ENCODE results near the gene DGCR2.
"Not testable (repeated sequence)": the region's sequence is repeated elsewhere in the genome, so short reads cannot be mapped to it uniquely, and the experiment has no call there.

DGCR2 gene

DNA sequence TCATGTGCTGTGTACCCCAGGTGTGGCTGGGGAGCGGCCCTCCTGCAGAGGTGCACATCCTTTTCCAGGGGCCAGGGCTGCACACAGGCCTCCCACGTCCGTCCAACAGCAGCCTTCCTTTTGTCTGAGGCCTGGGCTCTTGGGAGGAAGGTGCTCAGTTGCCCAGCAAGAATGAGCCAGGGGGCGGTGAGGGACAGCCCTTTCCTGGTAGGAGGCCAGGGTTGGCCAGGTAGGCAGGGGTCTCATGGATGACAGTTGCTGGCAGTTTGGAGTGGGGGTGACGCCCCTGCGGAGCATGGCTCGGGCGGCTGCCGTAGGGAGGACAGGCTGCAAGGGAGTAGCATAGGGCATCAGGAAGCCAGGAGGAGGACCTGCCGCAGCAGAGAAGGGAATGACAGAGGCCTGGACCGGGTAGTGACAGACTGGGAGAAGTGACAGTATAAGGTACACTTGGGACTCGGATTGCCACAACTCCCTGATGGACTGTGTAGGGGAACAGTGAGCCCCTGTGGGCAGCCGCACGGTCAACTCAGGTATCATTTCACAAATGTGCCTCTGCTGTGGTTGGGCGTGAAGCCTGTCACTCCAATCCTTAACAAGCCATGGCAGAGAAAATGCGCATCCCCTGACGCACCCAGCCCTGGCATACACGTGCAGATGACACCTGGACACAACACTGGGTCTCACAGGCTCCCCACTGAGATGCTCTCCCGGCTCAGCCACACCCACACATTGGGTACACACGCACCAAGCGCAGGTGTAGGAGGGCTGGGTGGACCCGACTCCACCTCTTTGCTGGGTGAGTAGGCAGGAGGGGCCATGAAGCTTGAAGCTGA, 79.7 kb downstream of the DGCR2 start:
- DNase-seq (ENCODE audit: low read depth, low spot score) = no peak

- DNase-seq (ENCODE audit: low read depth, low spot score) = no peak
Measured at GRCh38 chr22:19041704-19042074, 80.5 kb downstream of the DGCR2 start.

DNA sequence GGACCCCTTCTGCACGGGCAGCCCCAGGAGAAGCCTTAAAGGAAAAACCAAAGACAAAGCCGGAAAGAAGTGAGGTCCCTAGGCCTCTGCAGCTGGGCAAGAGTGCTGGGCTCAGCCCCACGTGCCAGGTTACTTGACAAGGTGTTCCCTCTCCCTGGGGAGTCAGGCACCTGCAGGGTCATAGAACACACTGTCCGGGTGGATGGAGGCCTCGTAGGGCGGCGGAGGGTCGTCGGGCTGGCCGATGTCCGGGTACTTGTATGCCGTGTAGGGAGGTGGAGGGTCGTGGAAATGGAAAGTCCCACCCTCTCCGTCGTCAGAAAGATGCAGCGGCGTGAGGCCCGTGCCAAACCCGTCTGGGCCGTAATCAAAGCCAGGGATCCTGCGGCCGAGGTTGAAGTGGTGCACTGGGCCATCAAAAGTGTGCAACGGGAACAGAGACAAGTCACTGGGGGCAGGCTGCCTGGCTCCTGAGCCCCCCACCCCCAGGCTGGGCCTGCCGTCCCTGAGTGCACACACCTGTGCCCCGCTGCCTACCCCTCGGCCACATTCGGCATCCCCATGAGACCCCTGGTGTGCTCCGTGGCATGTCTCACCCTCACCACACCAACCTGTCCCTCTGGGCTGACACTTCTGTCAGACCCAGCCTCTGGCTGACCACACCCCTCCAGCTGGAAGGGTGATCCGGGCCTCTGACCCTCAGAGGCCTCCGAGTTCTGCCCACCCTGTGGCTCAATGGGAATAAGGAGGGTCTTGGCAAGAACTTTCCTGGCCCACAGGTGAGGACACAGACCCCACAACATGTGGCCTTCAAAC, 81.1 kb downstream of the DGCR2 start:
- no peak for DNase-seq (ENCODE audit: low read depth, low spot score)

- DNase-seq (ENCODE audit: low read depth, low spot score) = no peak
Measured at GRCh38 chr22:19040391-19040861, 81.8 kb downstream of the DGCR2 start.

DNA sequence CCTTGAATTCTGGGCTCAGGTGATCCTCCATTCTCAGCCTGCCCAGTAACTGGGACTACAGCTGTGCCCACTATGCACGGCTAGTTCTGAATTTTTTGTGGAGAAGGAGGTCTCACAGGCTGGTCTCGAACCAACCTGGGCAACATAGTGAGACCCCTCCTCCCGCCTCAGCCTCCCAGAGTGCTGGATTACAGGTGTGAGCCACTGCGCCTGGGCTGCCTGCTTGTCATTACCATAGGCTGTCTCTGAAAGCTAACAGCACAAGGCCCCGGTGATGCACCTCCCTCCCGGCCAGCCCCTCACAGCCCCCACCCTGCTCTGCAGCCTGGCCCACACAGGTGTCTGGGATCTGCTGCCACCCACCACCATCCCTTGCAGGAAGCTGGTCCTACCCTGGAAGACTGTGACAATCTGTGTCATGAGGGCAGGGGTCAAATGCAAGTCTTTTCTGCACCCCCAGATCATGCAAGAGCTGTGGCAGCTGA, 82.4 kb downstream of the DGCR2 start:
- DNase-seq (ENCODE audit: low read depth, low spot score) = no peak

GRCh38 chr22:19039448-19039780, 82.8 kb downstream of the DGCR2 start:
- DNase-seq (ENCODE audit: low read depth, low spot score) = no peak

GRCh38 chr22:19038728-19039447, 83.3 kb downstream of the DGCR2 start:
- DNase-seq (ENCODE audit: low read depth, low spot score) = no peak

DNA sequence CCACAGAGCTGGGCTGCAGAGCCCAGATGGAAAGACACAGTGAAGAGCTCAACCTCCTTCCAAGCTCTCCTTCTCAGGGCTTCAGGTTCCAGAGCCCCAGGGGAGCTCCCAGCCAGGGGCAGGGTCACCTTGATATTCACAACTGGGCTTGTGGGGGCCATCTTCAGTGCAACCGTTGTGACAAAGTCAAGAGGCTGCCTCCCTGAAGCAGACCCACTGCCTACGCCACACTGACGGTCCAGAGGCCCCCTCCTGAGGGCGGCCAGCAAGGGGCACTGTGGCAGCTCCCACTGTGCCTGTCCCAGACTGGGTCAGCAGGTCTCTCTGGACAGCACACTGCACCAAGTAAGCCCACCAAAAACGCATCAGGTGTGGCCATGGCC, 84.1 kb downstream of the DGCR2 start:
- DNase-seq (ENCODE audit: low read depth, low spot score) = no peak

DNA sequence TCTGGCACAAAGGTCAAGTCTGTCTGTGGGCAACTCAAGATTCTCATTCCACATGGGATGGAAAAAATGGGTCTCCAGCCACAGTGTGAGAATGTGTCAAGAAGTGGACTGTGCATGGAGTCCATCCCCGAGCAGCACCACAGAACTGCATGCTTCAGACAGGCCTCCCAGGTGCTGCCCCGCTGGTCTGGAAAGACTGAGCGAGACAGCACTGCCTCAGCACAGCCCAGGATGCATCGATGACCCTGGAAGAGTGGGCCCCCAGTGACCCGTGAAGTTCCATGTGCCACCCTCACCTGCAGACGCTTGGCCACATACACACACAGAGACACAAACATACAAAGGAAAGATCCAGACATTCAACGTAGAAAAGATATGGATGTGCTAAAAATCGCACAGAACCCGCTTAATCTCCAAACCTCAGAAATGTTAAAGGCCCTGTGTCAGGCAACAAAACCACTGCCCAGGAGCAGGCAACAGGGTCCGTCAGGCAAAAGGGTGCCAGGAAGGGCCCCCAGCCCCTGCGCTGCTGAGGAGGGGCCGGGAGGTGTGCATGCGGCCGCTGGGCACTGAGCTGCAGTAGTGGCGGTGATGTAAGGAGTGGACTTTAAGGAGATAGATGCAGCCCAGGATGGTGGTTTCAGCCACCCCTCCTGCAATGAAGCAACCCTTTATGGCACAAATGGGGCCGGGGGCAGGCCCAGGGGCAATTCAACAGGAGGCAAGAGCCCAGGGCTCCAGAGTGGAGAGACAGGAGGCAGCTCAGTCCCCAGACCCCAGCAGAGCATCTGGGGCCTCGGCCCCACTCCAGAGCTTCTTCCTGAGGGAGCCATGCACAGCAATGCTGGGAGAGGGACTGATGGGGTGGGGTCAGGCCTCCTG, 84.7 kb downstream of the DGCR2 start:
- no peak for DNase-seq (ENCODE audit: low read depth, low spot score)

DNA sequence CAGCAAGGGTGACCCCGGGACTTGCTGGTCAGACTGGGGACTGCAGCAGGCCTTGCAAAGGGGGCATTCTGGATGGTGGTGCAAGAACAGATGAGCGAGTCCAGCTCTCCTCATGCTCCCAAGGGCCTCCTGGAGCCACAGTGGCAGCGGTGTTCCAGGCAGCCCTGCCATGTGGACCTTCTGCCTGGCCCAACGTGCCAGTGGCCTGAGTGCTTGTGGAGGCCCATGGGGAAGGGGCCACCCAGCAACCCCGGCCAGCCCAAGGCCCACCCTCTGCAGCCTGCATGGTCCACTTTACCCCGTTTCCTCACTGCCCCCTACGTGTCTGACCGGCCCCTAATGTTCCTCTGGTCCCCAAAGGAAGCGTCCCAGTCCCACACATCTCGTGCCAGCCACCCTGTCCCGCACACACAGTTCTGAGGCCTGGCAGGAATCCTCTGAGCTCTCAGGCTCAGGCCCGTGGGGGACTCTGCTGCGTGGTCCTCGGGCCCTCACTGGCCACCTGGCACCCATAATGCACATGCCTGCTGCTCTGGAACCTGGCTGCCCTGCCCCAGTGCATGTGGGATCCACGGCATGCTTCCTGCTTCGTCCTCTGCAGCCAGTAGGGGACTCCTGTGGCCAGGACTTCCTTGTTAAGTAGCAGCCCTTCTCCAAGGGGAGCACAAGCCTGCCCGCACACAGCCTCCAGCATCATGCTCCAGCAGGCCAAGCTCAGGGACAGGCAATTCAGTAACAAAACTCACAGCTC, 85.5 kb downstream of the DGCR2 start:
- no peak for DNase-seq (ENCODE audit: low read depth, low spot score)

DNA sequence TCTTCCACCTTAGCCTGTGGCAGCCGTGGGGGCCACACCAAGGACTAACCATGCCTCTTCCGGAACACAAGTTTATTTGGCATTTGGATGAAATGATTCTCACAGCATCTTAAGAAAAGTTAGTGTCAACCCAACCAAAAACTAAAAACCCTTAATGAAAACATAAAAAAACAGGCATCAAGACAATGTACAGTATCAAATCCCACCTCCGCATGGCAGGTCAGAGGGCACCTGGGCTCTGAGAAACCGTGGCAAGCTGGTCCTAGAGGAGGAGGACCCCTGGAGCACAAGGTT, 86.0 kb downstream of the DGCR2 start:
- DNase-seq (ENCODE audit: low read depth, low spot score) = no peak

GRCh38 chr22:19035474-19036228, 86.6 kb downstream of the DGCR2 start:
- no peak for DNase-seq (ENCODE audit: low read depth, low spot score)

GRCh38 chr22:19035126-19035473, 87.1 kb downstream of the DGCR2 start:
- not testable (repeated sequence) for DNase-seq (ENCODE audit: low read depth, low spot score)

DNA sequence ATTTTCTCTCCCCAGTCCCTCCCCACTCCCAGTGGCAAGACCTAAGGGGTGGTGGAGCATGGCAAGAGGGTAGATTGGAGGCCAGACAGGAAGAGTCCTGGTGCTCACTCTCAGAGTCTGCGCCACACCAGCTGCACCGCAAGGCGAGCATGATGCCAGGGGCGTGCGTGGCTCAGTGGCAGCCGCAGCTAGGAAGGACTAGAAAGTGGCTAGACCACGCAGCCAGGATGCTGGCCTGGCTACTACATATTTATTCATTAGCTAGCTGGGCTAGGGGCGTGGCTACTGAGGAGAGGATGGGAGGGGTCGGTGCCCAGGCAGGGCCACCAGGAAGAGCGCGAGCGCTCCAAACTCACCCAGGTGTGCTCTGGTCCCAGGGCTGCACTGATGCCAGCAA, 87.5 kb downstream of the DGCR2 start:
- DNase-seq (ENCODE audit: low read depth, low spot score) = not testable (repeated sequence)

- DNase-seq (ENCODE audit: low read depth, low spot score) = not testable (repeated sequence)
Measured at GRCh38 chr22:19034031-19034723, 88.0 kb downstream of the DGCR2 start.

GRCh38 chr22:19033568-19033905, 88.7 kb downstream of the DGCR2 start:
- not testable (repeated sequence) for DNase-seq (ENCODE audit: low read depth, low spot score)

GRCh38 chr22:19032898-19033567, 89.2 kb downstream of the DGCR2 start:
- DNase-seq (ENCODE audit: low read depth, low spot score) = not testable (repeated sequence)

DNA sequence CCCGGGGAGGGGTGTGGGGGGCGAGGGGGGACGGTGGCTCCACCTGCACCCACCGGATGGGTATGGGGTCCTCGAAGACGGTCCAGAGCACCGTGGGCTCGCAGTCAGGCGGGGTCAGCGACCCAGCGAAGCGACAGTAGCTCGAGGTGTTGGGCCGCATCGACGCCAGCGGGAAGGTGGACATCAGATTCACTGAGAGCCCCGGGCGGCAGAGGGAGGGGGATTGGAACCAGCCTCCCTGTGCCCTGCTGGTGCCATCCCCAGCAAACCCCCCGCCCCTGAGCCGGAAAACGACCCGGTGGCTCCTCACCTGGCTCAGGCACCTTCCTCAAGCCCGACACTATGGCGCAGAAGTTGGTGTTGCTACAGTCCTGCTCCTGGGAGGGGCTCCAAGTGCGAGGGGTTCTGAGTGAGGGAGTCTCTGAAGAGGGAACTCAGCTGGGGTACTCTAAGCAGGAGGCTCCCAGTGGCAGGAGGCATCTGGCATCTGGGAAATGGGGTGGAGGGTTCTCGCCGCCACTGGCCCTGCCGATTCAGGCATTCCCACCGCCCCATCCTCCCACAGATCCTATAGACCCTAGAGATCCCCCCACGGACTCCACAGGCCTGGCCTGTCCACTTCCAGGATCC, 89.9 kb downstream of the DGCR2 start:
- DNase-seq (ENCODE audit: low read depth, low spot score) = not testable (repeated sequence)

Data from brain pericyte (primary cell).